ENCODE measurements around the gene NFIA.

DNA sequence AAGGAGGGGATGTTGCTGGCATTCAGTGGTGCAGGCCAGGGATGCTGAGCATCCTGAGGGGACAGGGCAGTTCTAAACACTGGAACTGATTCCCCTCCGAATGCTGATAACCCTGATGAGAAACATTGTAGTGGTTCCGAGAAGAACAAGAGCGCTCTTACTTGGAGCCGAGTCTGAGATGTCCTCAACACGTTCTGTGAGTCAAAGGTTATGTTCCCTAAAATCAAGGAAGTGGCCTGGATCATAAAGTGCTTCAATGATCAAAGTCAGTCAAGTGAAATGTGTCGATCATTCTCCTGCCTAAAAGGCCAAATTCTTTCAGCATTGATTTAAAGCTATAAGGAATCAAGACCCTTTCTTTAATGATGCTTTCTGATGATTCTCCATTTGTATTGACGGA lies 234.1 kb downstream of the NFIA start:
- TF ChIP-seq CTCF (IDR thresholded peaks at IDR 0.05) = no peak
- no peak for TF ChIP-seq POLR2AphosphoS5 (IDR thresholded peaks at IDR 0.05)

Data from upper lobe of left lung (tissue), 4 donors.